Endothelial cell of umbilical vein (primary cell): ENCODE measurements around the gene DYRK3. TPM values are rescaled to one million over a fixed set of nuclear protein-coding genes. Genes with fewer than 3 reads are reported as not detected.

Source experiments
- BruUV-seq: library from RNA; stranded (reverse); fragments of 400-500 nt; replicated peaks from 2 replicates; lab custom pipeline; 2021; lab: Mats Ljungman, UMichigan
- CTCF ChIA-PET: fragments of 300-600, 350-600 bp; sonication (Branson Sonifier 250); formaldehyde crosslinking; loops from one replicate; lab custom pipeline; 2021; ENCODE audit warnings: antibody characterized with exemption, inconsistent platforms; lab: Charles Lee
- POLR2A ChIA-PET: fragments of 300-600, 350-600 bp; sonication (Branson Sonifier 250); formaldehyde crosslinking; loops from one replicate; lab custom pipeline; 2021; ENCODE audit warnings: antibody characterized with exemption, inconsistent platforms; lab: Charles Lee
- DNase-seq: peaks from one replicate; pipeline ENCODE4 v3.0.0-alpha.2; 2011; ENCODE audit warnings: low read depth, low spot score
- FAIRE-seq: peaks from 2 replicates; lab custom pipeline; 2011; peaks lifted over from hg19 to GRCh38; lab: Jason Lieb, UNC
- H2AFZ ChIP-seq: 2 replicates; pipeline ENCODE4 v1.6.0; 2012; ENCODE audit warnings: low read depth, low read length, control low read depth, inconsistent platforms
- H3K27ac ChIP-seq: 2 replicates; pipeline ENCODE4 v1.5.1; 2011; ENCODE audit warnings: low read depth, mild to moderate bottlenecking, control low read depth, low read length, moderate library complexity; ENCODE audit not compliant: insufficient read depth
- H3K27me3 ChIP-seq, 2 experiments: 2 replicates each; pipeline versions ENCODE4 v1.6.0 to v1.6.1; 2011; ENCODE audit warnings: low read length in 2 of 2, mixed read lengths in 1 of 2; ENCODE audit not compliant: control insufficient read depth in 2 of 2, insufficient read depth in 2 of 2
- H3K36me3 ChIP-seq, 2 experiments: 2 replicates in 1 of 2; 3 replicates in 1 of 2; pipeline ENCODE4 v1.5.1; 2011; ENCODE audit warnings: low read length in 2 of 2, mild to moderate bottlenecking in 1 of 2, moderate library complexity in 1 of 2; ENCODE audit not compliant: control insufficient read depth in 2 of 2, insufficient read depth in 2 of 2; ENCODE audit errors: extremely low read depth in 1 of 2
- H3K4me1 ChIP-seq: 3 replicates; pipeline ENCODE4 v1.5.1; 2011; ENCODE audit warnings: mild to moderate bottlenecking, low read length; ENCODE audit not compliant: control insufficient read depth, insufficient read depth; ENCODE audit errors: extremely low read depth
- H3K4me2 ChIP-seq: 2 replicates; pipeline ENCODE4 v1.6.1; 2011; ENCODE audit warnings: low read length, control low read depth, mixed read lengths; ENCODE audit not compliant: insufficient read depth
- H3K4me3 ChIP-seq, 3 experiments: fragments of 200-600 bp in 1 of 3; sonication (generic), shearing (Covaris generic) in 1 of 3; replicated peaks in 1 of 3; 2 replicates each; pipeline ENCODE4 v1.5.1; 2011 to 2016; ENCODE audit warnings: control low read depth in 3 of 3, low read length in 3 of 3, mild to moderate bottlenecking in 2 of 3, inconsistent platforms in 1 of 3, low read depth in 1 of 3, moderate library complexity in 1 of 3; ENCODE audit not compliant: insufficient read depth in 1 of 3
- H3K79me2 ChIP-seq: 2 replicates; pipeline ENCODE4 v1.6.0; 2012; ENCODE audit warnings: low read length, inconsistent platforms; ENCODE audit not compliant: control insufficient read depth, insufficient read depth
- H3K9ac ChIP-seq: replicated peaks from 2 replicates; pipeline ENCODE3; 2011; ENCODE audit warnings: low read length, control low read depth; ENCODE audit not compliant: insufficient read depth; ENCODE audit errors: extremely low read depth
- H3K9me1 ChIP-seq: replicated peaks from 3 replicates; pipeline ENCODE4 v1.6.0; 2011; ENCODE audit warnings: mild to moderate bottlenecking, low read length; ENCODE audit not compliant: control insufficient read depth, insufficient read depth; ENCODE audit errors: extremely low read depth
- H3K9me3 ChIP-seq: replicated peaks from 2 replicates; pipeline ENCODE4 v1.5.1; 2012; ENCODE audit warnings: low read length, inconsistent platforms; ENCODE audit not compliant: control insufficient read depth, insufficient read depth
- H4K20me1 ChIP-seq: replicated peaks from 2 replicates; pipeline ENCODE3; 2011; ENCODE audit warnings: mild to moderate bottlenecking, low read length; ENCODE audit not compliant: control insufficient read depth, insufficient read depth; ENCODE audit errors: extremely low read depth
- EZH2 ChIP-seq: IDR thresholded peaks from 2 replicates; pipeline ENCODE4 v1.6.1; 2012; ENCODE audit warnings: borderline replicate concordance, low read depth, mild to moderate bottlenecking, moderate library complexity, low read length, inconsistent platforms; ENCODE audit not compliant: severe bottlenecking
- FOS ChIP-seq: IDR thresholded peaks from 2 replicates; pipeline ENCODE4 v1.6.1; 2011; ENCODE audit warnings: mild to moderate bottlenecking, low read length, moderate library complexity, borderline replicate concordance; ENCODE audit not compliant: insufficient read depth
- GATA2 ChIP-seq: IDR thresholded peaks from 2 replicates; pipeline ENCODE4 v1.7.0; 2011; ENCODE audit warnings: low read depth, mild to moderate bottlenecking, moderate library complexity, mixed read lengths, low read length; ENCODE audit not compliant: insufficient read length, insufficient read depth
- JUN ChIP-seq: IDR thresholded peaks from 2 replicates; pipeline ENCODE4 v1.6.1; 2011; ENCODE audit warnings: borderline replicate concordance, low read depth; ENCODE audit not compliant: insufficient read length, insufficient read depth
- MYC ChIP-seq: IDR thresholded peaks from one replicate; pipeline ENCODE4 v1.6.1; 2011; ENCODE audit warnings: mild to moderate bottlenecking, low read depth, low read length
- POLR2A ChIP-seq: IDR thresholded peaks from 2 replicates; pipeline ENCODE4 v1.6.1; 2012; ENCODE audit warnings: low read depth, mild to moderate bottlenecking, control low read depth, low read length
- POLR2AphosphoS5 ChIP-seq: IDR thresholded peaks from 2 replicates; pipeline ENCODE4 v1.6.1; 2012; ENCODE audit warnings: low read depth, mild to moderate bottlenecking, control low read depth, low read length, moderate library complexity; ENCODE audit not compliant: insufficient read depth
- dilution Hi-C: fragments of 300-500 bp; cut with MboI; formaldehyde crosslinking; loops from one replicate; pipeline ENCODE4 v1.15.0; 2019; ENCODE audit warnings: low sequenced_read_pairs; ENCODE audit not compliant: extremely low pct_ligation_motif_present
- intact Hi-C: fragments of 100-400 bp; cut with micrococcal nuclease; formaldehyde crosslinking; loops from one replicate; pipeline ENCODE4 v1.10.0; 2022
- polyA plus RNA-seq, 4 experiments: library from polyadenylated mRNA; depleted of rRNA in 3 of 4; stranded (reverse) in 3 of 4; unstranded in 1 of 4; fragments of >200 nt; gene quantifications; 2 replicates each; pipeline versions ENCODE4 v1.2.1 to v1.2.3, GENCODE V29; 2011 to 2012; ENCODE audit warnings: missing spikeins in 1 of 4
- total RNA-seq: library from RNA; stranded (reverse); gene quantifications from 2 replicates; pipeline ENCODE4 v1.2.3, GENCODE V29; 2021
- TF ChIP-seq, protein P1 (sequence below): IDR thresholded peaks from 2 replicates; pipeline ENCODE4 v1.6.1; 2011; ENCODE audit not compliant: insufficient read depth, insufficient read length
- TF ChIP-seq, protein P2 (sequence below), 2 donors: IDR thresholded peaks; 1 replicate in 1 of 2; 2 replicates in 1 of 2; pipeline ENCODE4 v1.5.1; 2011; ENCODE audit warnings: low read length in 2 of 2, mild to moderate bottlenecking in 2 of 2, moderate library complexity in 2 of 2, control low read depth in 1 of 2, inconsistent platforms in 1 of 2, low read depth in 1 of 2; ENCODE audit not compliant: insufficient read depth in 1 of 2; ENCODE audit errors: extremely low read depth in 1 of 2

DYRK3 gene
- total and polyA plus RNA-seq, 2 donors (not counting 3 experiments of a cell fraction or from before 2014, with no cell fraction given): 3.4 to 7.4 TPM

DNA sequence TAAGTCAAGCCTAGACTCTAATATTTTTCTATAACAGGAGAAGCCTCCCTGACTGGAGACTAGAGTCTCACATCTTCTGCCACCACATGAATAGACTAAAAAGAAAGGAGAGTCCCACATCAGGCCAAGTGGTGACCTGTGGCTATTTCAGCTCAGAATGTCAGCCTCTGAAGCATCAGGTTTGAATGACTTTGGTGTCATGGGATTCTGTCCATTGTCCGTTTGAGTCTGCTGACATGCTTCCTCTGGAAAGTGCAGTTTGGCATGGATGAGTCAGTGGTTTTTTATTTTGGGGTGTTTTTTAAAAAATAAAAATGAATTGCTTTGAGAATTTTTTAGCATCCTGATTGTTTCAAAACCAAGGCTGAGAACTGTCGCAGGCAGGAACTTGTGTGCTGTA is 19.5 kb downstream of the DYRK3 start:
- intact Hi-C loops (no loop called here), dilution Hi-C loops (no loop called here)
- CTCF ChIA-PET: interaction anchor here (0.7 to 15.0 kb wide), 4 partner anchors 9 to 258 kb away, joined by 4 to 663 read pairs (median 20); partner anchors contain the start of gene DYRK3
- TF ChIP-seq EZH2 (no peak), POLR2A (no peak), POLR2AphosphoS5 (no peak)
- TF ChIP-seq, protein P1, sequence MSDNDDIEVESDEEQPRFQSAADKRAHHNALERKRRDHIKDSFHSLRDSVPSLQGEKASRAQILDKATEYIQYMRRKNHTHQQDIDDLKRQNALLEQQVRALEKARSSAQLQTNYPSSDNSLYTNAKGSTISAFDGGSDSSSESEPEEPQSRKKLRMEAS: no peak
- no peaks in the 10 kb centered on the region for H4K20me1 ChIP-seq
- peaks cover 14 to 20% of the 10 kb centered on the region in 2 experiments for H3K27me3 ChIP-seq
- BruUV-seq: no TSS peak
- no peak overlapping the region for H3K27ac ChIP-seq
- H3K9me3 ChIP-seq: no peaks in the 10 kb centered on the region
- H3K79me2 ChIP-seq: no peaks in the 10 kb centered on the region
- peaks cover 0 to 2% of the 10 kb centered on the region in 2 experiments for H3K36me3 ChIP-seq
- DNase-seq (no peak), FAIRE-seq (no peak)
- H3K4me3 ChIP-seq: no peak overlapping the region
- H3K9me1 ChIP-seq: no peaks in the 10 kb centered on the region
- POLR2A ChIA-PET: no interaction called here
- H3K9ac ChIP-seq: no peak overlapping the region
- H3K4me1 ChIP-seq: no peaks in the 10 kb centered on the region
- H2AFZ ChIP-seq: no peak overlapping the region
- no peak overlapping the region for H3K4me2 ChIP-seq

DNA sequence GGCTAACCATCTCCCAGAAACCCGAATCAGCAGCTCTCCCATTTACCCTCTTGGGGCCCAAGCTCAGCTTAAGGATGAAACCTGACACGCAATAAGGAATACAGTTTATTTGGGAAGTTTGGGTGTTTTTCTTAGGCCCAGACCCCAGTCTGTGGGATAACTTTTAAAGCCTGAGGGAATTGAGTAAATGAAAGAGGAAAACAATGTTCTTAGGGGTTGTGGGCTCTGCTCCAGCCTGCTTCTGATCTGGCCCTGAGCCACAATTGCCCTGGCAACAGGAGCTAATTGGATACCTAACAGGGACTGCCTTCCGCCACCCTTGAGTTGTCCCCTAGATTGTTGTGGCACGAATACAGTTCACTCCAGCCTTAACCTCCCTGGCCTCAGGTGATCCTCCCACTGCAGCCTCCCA is 20.1 kb downstream of the DYRK3 start:
- peaks cover 14 to 20% of the 10 kb centered on the region in 2 experiments for H3K27me3 ChIP-seq
- H2AFZ ChIP-seq: no peak overlapping the region
- FAIRE-seq: no peak
- H3K9me3 ChIP-seq: no peaks in the 10 kb centered on the region
- H4K20me1 ChIP-seq: no peaks in the 10 kb centered on the region
- peaks cover 0 to 2% of the 10 kb centered on the region in 2 experiments for H3K36me3 ChIP-seq
- H3K4me3 ChIP-seq: no peak overlapping the region
- no peak overlapping the region for H3K27ac ChIP-seq
- CTCF ChIA-PET: interaction anchor here (0.8 to 15.0 kb wide), 6 partner anchors 9 to 257 kb away, joined by 3 to 663 read pairs (median 4); partner anchors contain the start of gene DYRK3
- no peak overlapping the region for H3K4me2 ChIP-seq
- H3K4me1 ChIP-seq: no peaks in the 10 kb centered on the region
- H3K9me1 ChIP-seq: no peaks in the 10 kb centered on the region
- no peak overlapping the region for H3K9ac ChIP-seq
- POLR2A ChIA-PET: no interaction called here
- DNase-seq: peak; percentile 30
- no peaks in the 10 kb centered on the region for H3K79me2 ChIP-seq
- intact Hi-C loops (no loop called here), dilution Hi-C loops (no loop called here)
- BruUV-seq: no TSS peak
- TF ChIP-seq JUN (no peak), GATA2 (no peak), FOS (no peak), MYC (no peak), POLR2A (no peak), EZH2 (no peak), POLR2AphosphoS5 (no peak)
- TF ChIP-seq, protein P2, sequence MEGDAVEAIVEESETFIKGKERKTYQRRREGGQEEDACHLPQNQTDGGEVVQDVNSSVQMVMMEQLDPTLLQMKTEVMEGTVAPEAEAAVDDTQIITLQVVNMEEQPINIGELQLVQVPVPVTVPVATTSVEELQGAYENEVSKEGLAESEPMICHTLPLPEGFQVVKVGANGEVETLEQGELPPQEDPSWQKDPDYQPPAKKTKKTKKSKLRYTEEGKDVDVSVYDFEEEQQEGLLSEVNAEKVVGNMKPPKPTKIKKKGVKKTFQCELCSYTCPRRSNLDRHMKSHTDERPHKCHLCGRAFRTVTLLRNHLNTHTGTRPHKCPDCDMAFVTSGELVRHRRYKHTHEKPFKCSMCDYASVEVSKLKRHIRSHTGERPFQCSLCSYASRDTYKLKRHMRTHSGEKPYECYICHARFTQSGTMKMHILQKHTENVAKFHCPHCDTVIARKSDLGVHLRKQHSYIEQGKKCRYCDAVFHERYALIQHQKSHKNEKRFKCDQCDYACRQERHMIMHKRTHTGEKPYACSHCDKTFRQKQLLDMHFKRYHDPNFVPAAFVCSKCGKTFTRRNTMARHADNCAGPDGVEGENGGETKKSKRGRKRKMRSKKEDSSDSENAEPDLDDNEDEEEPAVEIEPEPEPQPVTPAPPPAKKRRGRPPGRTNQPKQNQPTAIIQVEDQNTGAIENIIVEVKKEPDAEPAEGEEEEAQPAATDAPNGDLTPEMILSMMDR (IDR thresholded peaks at IDR 0.05; ENCODE audit: extremely low read depth in 1 of 2, insufficient read depth in 1 of 2, low read depth in 1 of 2, low read length in 2 of 2): no peak
- TF ChIP-seq, protein P1: no peak
